Effector memory CD4-positive, alpha-beta T cell (primary cell): ENCODE measurements around the gene SOHLH1.

Experiments used
- DNase-seq, 3 donors: peaks; one replicate each; pipeline ENCODE4 v3.0.0-alpha.2; 2020
- H3K27ac ChIP-seq: 2 replicates; pipeline ENCODE4 v1.7.0; 2013; ENCODE audit warnings: mild to moderate bottlenecking, low read length, moderate library complexity; ENCODE audit not compliant: insufficient read depth, poor library complexity, severe bottlenecking
- H3K27me3 ChIP-seq: replicated peaks from 2 replicates; pipeline ENCODE4 v1.7.0; 2013; ENCODE audit warnings: mild to moderate bottlenecking, low read length; ENCODE audit not compliant: insufficient read depth, control insufficient read depth, poor library complexity, severe bottlenecking
- H3K36me3 ChIP-seq: 2 replicates; pipeline ENCODE4 v1.7.0; 2013; ENCODE audit warnings: mild to moderate bottlenecking, low read length, moderate library complexity; ENCODE audit not compliant: control insufficient read depth, insufficient read depth
- H3K4me1 ChIP-seq: 2 replicates; pipeline ENCODE4 v1.7.0; 2013; ENCODE audit warnings: low read length, mild to moderate bottlenecking; ENCODE audit not compliant: control insufficient read depth, insufficient read depth, poor library complexity, severe bottlenecking
- H3K4me3 ChIP-seq: 2 replicates; pipeline ENCODE4 v1.7.0; 2013; ENCODE audit warnings: low read length, low read depth, mild to moderate bottlenecking; ENCODE audit not compliant: insufficient read depth, poor library complexity, severe bottlenecking
- H3K9me3 ChIP-seq: 2 replicates; pipeline ENCODE4 v1.7.0; 2013; ENCODE audit warnings: mild to moderate bottlenecking, low read length, moderate library complexity; ENCODE audit not compliant: control insufficient read depth

SOHLH1 gene

DNA sequence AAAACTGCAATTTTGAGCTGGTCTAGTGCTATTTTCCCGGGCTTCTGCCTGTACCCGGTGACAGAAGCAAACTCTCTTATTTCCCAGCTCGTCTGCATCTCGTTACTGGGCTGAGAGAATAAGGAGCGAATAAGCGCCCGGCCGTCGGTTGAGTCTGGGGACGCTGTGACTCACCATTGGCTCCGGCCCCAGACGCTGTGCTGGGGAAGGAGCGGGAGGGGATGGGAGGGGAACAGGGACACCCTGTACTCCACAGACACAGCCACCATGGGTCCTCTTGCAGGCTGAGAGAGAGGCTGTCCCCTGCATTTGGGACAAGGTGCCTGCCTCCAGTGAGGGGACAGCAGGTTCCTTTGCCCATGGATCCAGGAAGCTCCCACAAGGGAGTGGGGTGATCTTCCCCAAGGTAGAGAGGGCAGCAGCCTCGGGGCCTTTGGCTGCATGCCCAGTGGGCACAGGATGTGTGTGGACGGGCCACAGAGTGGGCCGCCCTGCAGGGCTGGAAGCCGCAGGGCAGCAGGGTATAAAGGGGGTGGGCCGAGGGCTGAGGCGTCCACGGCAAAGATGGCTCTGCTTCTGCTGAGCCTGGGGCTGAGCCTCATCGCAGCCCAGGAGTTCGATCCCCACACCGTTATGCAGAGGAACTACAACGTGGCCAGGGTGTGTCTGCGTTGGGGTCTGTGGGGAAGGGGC is 36.4 kb downstream of the SOHLH1 start, which contains the start of gene LCN9:
TSS of gene LCN9 (plus strand) at position 552 of the 693 bp plus-strand sequence. CDS start at position 565, 13 bp downstream.
- no peaks in the 10 kb centered on the region for H3K27me3 ChIP-seq
- no peak for DNase-seq
- H3K9me3 ChIP-seq, result no peaks in the 10 kb centered on the region
- H3K4me3 ChIP-seq, result no peak within 1 kb of the TSS
- no peaks in the 10 kb centered on the region for H3K36me3 ChIP-seq
- H3K4me1 ChIP-seq, result no peaks in the 10 kb centered on the region
- no peak within 1 kb of the TSS for H3K27ac ChIP-seq

DNA sequence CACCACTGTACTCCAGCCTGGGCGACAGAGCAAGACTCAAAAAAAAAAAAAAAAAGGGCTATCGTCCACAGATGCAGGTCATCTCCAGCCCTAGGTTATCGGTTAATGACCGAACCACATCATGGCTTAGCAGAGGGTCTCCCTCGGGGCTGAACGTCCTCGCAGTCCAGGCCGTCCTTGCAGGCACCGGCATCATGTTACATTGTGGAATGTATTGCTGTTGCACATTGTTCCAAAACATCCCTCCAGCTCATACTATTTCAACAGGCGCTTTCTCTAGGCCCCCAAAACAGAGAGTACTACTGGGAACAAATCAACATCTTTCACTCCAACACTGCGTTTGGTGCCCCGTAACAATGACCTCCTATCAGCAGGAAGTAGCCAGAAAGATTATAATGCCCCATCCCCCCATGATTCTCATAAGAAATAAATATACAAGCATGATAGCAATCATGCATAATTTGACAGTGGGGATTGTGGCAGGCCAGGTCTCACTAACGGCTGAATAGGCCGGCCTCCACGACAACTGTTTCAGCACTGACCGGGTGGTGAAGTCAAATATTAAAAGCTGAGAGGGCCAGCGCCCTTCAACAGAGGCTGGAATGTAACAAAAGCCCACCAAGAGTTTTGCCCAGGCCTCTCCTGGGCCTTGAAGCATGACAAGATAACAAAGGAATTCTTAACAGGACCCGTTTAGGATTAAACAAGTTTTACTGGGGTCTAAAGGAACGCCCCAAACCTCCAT is 37.3 kb downstream of the SOHLH1 start:
- Histone ChIP-seq H3K27ac (no peak overlapping the region), H3K4me1 (no peaks in the 10 kb centered on the region), H3K4me3 (no peak overlapping the region), H3K9me3 (no peaks in the 10 kb centered on the region), H3K36me3 (no peaks in the 10 kb centered on the region), H3K27me3 (no peaks in the 10 kb centered on the region)
- DNase-seq, result no peak

DNA sequence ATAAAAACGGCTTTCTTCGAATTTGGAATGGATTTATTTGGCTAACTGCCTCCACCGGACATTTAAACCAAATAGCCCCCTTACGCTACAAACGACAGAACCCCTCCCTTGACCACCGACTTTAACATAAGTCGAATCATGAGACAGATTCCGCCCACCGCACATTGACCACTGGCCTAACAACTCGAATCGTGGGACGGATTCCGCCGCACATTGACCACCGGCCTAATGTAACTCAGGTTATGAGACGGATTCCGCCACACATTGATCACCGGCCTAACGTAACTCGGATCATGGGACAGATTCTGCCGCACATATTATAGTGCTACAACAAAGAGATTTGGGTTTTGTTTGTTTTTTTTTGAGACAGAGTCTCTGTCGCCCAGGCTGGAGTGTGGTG is 38.9 kb downstream of the SOHLH1 start:
- Histone ChIP-seq H3K36me3 (no peaks in the 10 kb centered on the region), H3K27ac (no peak overlapping the region), H3K9me3 (no peaks in the 10 kb centered on the region), H3K27me3 (no peaks in the 10 kb centered on the region), H3K4me1 (no peaks in the 10 kb centered on the region), H3K4me3 (no peak overlapping the region)
- no peak for DNase-seq

DNA sequence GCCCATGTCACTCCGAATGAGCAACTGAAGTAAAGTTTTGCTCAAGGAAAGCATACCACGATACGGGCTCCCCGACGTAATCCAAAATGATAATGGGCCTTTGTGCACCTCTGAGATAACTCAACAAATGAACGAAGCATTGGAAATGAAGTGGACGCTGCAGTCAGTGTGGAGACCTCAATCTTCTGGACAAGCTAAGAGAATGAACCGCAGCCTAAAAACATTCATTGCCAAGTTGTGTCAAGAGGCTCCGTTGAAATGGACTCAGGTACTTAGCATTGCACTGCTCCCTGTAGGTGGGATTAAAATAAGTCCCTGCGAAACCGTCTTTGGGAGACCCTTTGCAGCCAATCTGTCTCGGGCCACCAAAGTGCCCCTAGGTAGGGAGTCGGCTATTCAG is 40.0 kb downstream of the SOHLH1 start:
- Histone ChIP-seq H3K36me3 (no peaks in the 10 kb centered on the region), H3K27ac (no peak overlapping the region), H3K9me3 (no peaks in the 10 kb centered on the region), H3K4me1 (no peaks in the 10 kb centered on the region), H3K4me3 (no peak overlapping the region), H3K27me3 (no peaks in the 10 kb centered on the region)
- DNase-seq, result no peak

DNA sequence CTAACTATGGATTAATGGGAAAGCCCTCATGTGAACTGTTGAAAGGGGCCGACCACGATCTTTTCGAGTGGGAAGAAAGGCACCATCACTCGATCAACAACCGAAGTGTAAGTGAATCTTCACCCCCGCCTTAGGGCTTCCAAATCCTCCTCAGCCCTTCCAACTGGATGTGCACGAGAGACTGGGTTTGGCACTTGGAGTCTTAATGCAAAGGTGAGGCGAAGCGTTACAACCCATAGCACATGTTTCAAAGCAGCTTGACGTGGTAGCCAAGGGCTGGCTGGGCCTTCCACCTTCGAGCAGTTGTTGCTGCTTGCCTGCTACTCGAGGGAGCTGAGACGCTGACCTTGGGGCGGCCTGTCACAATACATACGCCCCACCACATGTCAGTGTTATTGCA is 41.9 kb downstream of the SOHLH1 start:
- no peak for DNase-seq
- Histone ChIP-seq H3K4me3 (no peak overlapping the region), H3K27me3 (no peaks in the 10 kb centered on the region), H3K9me3 (no peaks in the 10 kb centered on the region), H3K4me1 (no peaks in the 10 kb centered on the region), H3K27ac (no peak overlapping the region), H3K36me3 (no peaks in the 10 kb centered on the region)

DNA sequence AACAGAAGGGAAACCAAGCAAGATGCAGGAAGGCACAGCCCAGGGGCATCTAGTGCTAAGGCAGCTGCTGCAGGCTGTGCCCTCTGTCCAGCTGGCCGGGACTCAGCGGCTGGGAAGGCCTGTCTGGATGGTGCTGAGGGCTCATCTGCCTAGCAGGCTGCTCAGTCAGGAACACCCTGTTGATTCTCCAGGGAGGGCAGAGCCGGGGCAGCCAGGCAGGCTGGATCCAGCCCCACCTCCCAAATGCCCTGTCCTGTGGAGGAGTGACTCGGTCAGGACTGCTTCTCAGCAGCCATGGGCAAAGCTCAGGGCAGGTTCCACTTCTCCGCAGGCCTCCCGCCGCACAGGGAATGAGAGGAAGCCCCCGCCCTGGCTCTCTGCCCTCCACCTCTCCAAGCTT is 44.0 kb downstream of the SOHLH1 start:
- no peak for DNase-seq
- Histone ChIP-seq H3K36me3 (no peaks in the 10 kb centered on the region), H3K27me3 (no peaks in the 10 kb centered on the region), H3K27ac (no peak overlapping the region), H3K4me3 (no peak overlapping the region), H3K4me1 (no peaks in the 10 kb centered on the region), H3K9me3 (no peaks in the 10 kb centered on the region)

DNA sequence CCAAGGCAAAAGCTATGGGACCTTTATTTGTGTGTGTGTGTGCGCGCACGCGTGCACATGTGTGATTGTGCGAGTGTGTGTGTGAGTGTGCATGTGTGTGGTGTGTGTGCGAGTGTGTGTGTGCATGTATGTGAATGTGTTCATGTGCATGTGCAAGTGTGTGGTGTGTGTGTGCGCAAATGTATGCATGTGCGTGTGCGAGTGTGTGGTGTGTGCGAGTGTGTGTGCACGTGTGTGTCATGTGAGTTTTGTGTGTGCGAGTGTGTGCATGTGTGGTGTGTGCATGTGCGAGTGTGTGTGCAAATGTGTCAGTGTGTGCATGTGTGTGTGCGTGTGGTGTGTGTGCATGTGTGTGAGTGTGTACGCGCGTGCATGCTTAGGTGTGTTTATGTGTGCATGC is 48.9 kb downstream of the SOHLH1 start:
- Histone ChIP-seq H3K27me3 (no peaks in the 10 kb centered on the region), H3K4me1 (no peaks in the 10 kb centered on the region), H3K4me3 (no peak overlapping the region), H3K9me3 (peaks cover 14% of the 10 kb centered on the region), H3K27ac (no peak overlapping the region), H3K36me3 (no peaks in the 10 kb centered on the region)
- DNase-seq, result no peak

DNA sequence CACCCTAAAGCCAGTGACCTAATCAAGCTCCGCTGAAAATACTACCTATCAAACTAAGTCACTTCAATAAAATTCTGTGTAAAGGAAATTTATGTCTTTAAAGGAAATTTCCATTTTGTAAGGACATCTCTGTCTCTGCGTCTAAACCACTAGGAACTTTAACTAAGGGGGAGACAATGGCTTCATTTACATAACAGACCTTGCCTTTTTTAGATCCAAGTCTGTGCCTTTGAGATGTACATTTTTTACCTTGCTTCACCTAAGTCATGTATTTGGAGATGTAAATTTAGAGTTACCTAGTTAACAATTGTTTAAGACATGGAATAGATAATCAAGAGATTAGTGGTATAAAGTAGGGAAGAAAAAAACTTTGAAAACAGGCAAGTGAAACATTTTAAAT is 49.8 kb downstream of the SOHLH1 start:
- no peak for DNase-seq
- Histone ChIP-seq H3K27me3 (no peaks in the 10 kb centered on the region), H3K4me3 (no peak overlapping the region), H3K27ac (no peak overlapping the region), H3K36me3 (no peaks in the 10 kb centered on the region), H3K4me1 (no peaks in the 10 kb centered on the region), H3K9me3 (peaks cover 14% of the 10 kb centered on the region)

DNA sequence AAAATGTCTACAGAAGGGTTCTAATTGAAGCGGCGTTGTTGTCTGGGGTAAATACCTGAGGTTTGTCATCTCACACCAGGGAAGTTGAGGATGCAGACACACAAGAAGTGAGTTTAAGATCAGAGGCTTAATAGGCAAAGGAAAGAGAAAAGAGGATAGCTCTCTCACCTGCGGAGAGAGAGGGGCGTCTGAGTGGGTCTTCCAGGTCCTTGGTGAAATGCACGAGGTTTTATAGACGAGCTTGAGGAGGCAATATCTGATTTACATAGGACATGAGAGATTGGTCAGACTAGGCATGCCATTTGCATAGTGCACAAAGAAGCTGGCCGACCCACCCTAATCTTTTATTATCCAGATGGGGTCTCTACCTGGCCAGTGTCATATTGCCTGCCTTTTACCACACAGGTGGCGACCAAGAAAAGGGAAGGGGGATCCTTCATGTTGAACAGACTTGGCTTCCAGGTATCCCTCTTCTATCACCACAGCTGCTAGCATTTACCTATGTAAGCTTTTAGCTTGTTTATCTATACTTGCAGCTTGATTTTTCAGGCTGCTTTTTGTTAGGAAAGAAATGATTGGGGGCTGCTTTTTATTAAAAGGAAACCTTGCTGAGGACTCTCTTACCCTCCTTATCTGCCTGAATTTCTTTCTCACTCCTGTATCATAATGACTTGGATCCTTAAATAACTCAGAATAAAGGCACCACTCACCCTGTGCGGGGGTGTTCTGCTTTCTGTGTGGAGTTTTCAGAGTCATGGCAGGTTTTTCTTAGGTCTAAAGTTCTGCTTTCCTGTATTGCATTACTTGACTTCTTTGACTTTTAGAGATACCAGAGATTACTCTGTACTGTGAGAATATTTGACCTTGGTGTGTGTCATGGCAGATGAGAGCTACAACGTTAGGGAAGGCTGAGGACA is 50.5 kb downstream of the SOHLH1 start:
- Histone ChIP-seq H3K9me3 (peaks cover 18% of the 10 kb centered on the region), H3K4me1 (no peaks in the 10 kb centered on the region), H3K4me3 (no peak overlapping the region), H3K27ac (no peak overlapping the region), H3K27me3 (no peaks in the 10 kb centered on the region), H3K36me3 (no peaks in the 10 kb centered on the region)
- DNase-seq, result no peak
